GM12878 (cell line): ENCODE data around the gene BCO1. TPM values are rescaled to one million over a fixed set of nuclear protein-coding genes. Genes with fewer than 3 reads are reported as not detected.
A peak's percentile ranks its signal among the peaks of the same experiment; 100 is the strongest.

Source experiments
- ATAC-seq: fragments of 200-7000 bp; cut with Tn5 transposase; 3 replicates; pipeline ENCODE4 v1.9.1; 2020; ENCODE audit warnings: mild to moderate bottlenecking, moderate library complexity
- BruUV-seq: library from RNA; stranded (reverse); fragments of 400-500 nt; replicated peaks from 2 replicates; lab custom pipeline; 2021; lab: Mats Ljungman, UMichigan
- CTCF ChIA-PET: fragments of 300-600 bp; sonication (Branson Sonifier 250); formaldehyde crosslinking; extraction: SDS; loops from one replicate; lab custom pipeline; 2021; ENCODE audit warnings: inconsistent platforms; lab: Yijun Ruan, JAX
- POLR2A ChIA-PET: fragments of 350-600 bp; formaldehyde crosslinking; extraction: SDS; loops from one replicate; lab custom pipeline; 2021; ENCODE audit warnings: inconsistent platforms; lab: Charles Lee
- RAD21 ChIA-PET: fragments of 300-600 bp; sonication (Branson Sonifier 250); formaldehyde crosslinking; loops from one replicate; lab custom pipeline; 2023; ENCODE audit warnings: antibody characterized with exemption; ENCODE audit not compliant: unreplicated experiment; lab: Charles Lee
- SMC1A ChIA-PET: fragments of 300-600 bp; sonication (Branson Sonifier 250); formaldehyde crosslinking; loops from one replicate; lab custom pipeline; 2023; ENCODE audit not compliant: unreplicated experiment, uncharacterized antibody; lab: Charles Lee
- DNase-seq: peaks from one replicate; pipeline ENCODE4 v3.0.0-alpha.2; 2011; ENCODE audit warnings: low read depth, low spot score
- FAIRE-seq: peaks from 3 replicates; lab custom pipeline; 2011; peaks lifted over from hg19 to GRCh38; lab: Jason Lieb, UNC
- H2AFZ ChIP-seq: 2 replicates; pipeline ENCODE4 v1.6.0; 2011; ENCODE audit warnings: low read depth, low read length, control low read depth; ENCODE audit not compliant: control insufficient read depth
- H3K27ac ChIP-seq: 2 replicates; pipeline ENCODE4 v1.5.1; 2011; ENCODE audit warnings: control low read depth; ENCODE audit not compliant: control insufficient read depth, insufficient read depth
- H3K27me3 ChIP-seq, 2 experiments: replicated peaks in 1 of 2; 2 replicates each; pipeline versions ENCODE4 v1.6.0 to v1.6.1; 2011; ENCODE audit warnings: low read length in 1 of 2; ENCODE audit not compliant: control insufficient read depth in 2 of 2, insufficient read depth in 2 of 2
- H3K36me3 ChIP-seq, 2 experiments: 2 replicates each; pipeline ENCODE4 v1.5.1; 2011; ENCODE audit warnings: low read length in 1 of 2; ENCODE audit not compliant: control insufficient read depth in 2 of 2, insufficient read depth in 2 of 2
- H3K4me1 ChIP-seq: 2 replicates; pipeline ENCODE4 v1.6.1; 2011; ENCODE audit warnings: mild to moderate bottlenecking, low read length, moderate library complexity, mixed read lengths; ENCODE audit not compliant: control insufficient read depth, insufficient read depth
- H3K4me2 ChIP-seq: 2 replicates; pipeline ENCODE4 v1.6.0; 2011; ENCODE audit warnings: control low read depth; ENCODE audit not compliant: control insufficient read depth, insufficient read depth
- H3K4me3 ChIP-seq: fragments of 200-600 bp; sonication (generic); 2 replicates; pipeline ENCODE4 v1.5.1; 2016
- H3K79me2 ChIP-seq: 2 replicates; pipeline ENCODE4 v1.6.0; 2011; ENCODE audit warnings: low read length; ENCODE audit not compliant: control insufficient read depth, insufficient read depth
- H3K9ac ChIP-seq: 2 replicates; pipeline ENCODE4 v1.8.0; 2011; ENCODE audit warnings: low read length, control low read depth, mixed read lengths; ENCODE audit not compliant: control insufficient read depth, insufficient read depth
- H3K9me3 ChIP-seq: replicated peaks from 3 replicates; pipeline ENCODE4 v1.5.1; 2011; ENCODE audit warnings: mild to moderate bottlenecking, low read length; ENCODE audit not compliant: control insufficient read depth, insufficient read depth
- H4K20me1 ChIP-seq: 2 replicates; pipeline ENCODE4 v1.6.0; 2011; ENCODE audit not compliant: control insufficient read depth, insufficient read depth
- JUNB ChIP-seq: IDR thresholded peaks from 2 replicates; pipeline ENCODE4 v1.6.1; 2016; ENCODE audit warnings: antibody characterized with exemption, mild to moderate bottlenecking
- PKNOX1 ChIP-seq: fragments of 450-650 bp; IDR thresholded peaks from 2 replicates; pipeline ENCODE4 v1.6.1; 2016; ENCODE audit warnings: mild to moderate bottlenecking
- REST ChIP-seq: IDR thresholded peaks from 2 replicates; pipeline ENCODE4 v1.6.1; 2012; ENCODE audit warnings: mild to moderate bottlenecking, low read depth, low read length
- TBL1XR1 ChIP-seq: IDR thresholded peaks from 2 replicates; pipeline ENCODE4 v1.6.1; 2012; ENCODE audit warnings: low read depth, low read length, improper control_type of control experiment
- WGBS: methylation state at CpG from one replicate; pipeline ENCODE4 v1.1.6; 2016; ENCODE audit warnings: low lambda C conversion rate; ENCODE audit not compliant: insufficient replicate concordance, insufficient coverage; ENCODE audit errors: missing lambda C conversion rate; 5-methylcytosine and 5-hydroxymethylcytosine counted together
- in situ Hi-C: fragments of 300-500 bp; cut with MboI; formaldehyde crosslinking; loops from 9 replicates; pipeline ENCODE4 v1.14.3; 2018; ENCODE audit warnings: mixed read lengths
- intact Hi-C: fragments of 100-400 bp; cut with micrococcal nuclease; formaldehyde crosslinking; loops from one replicate; pipeline ENCODE4 v1.14.2; 2022; ENCODE audit not compliant: unreplicated experiment
- polyA plus RNA-seq, 11 experiments: library from polyadenylated mRNA; depleted of rRNA in 4 of 11; unstranded in 6 of 11; stranded (reverse) in 5 of 11; fragments of >200 nt; fragmentation: Nextera tagmentation in 4 of 11; fragmentation: Illumina TruSeq in 1 of 11; extraction: Ambion mirVana in 4 of 11; extraction: Trizol in 1 of 11; gene quantifications; 1 replicate in 1 of 11; 2 replicates in 10 of 11; pipeline versions ENCODE4 v1.2.1 to v1.2.3, GENCODE V29; 2011 to 2016; ENCODE audit warnings: inconsistent platforms in 2 of 11, missing spikeins in 2 of 11, low read depth in 1 of 11
- total RNA-seq, 4 experiments: library from RNA; depleted of rRNA in 3 of 4; stranded (reverse); fragments of >200 nt in 3 of 4; fragmentation: Illumina TruSeq in 1 of 4; extraction: Trizol in 1 of 4; gene quantifications; 2 replicates each; pipeline versions ENCODE4 v1.2.1 to v1.2.3, GENCODE V29; 2013 to 2021

The BCO1 gene
- total and polyA plus RNA-seq, 10 of the 15 experiments (the other 5 are each of a cell fraction or from before 2014, with no cell fraction given), result 0.09 to 0.21 (median 0.14) TPM; not detected in 7

- TF ChIP-seq REST, result no peak
- TF ChIP-seq PKNOX1, result no peak
- TF ChIP-seq, all 136 proteins: peak for 0
Observed at GRCh38 chr16:81333356-81333755, 94.9 kb downstream of the BCO1 start (continued).

GRCh38 chr16:81335669-81336068 is 97.2 kb downstream of the BCO1 start:
- Histone ChIP-seq H4K20me1 (no peaks in the 10 kb centered on the region), H2AFZ (no peak overlapping the region), H3K4me2 (no peak overlapping the region)
- ATAC-seq, result peak; percentile 74
- TF ChIP-seq JUNB (peak; percentile 89), TBL1XR1 (no peak)
- TF ChIP-seq, all 136 proteins: peak for 1
- ChIA-PET RAD21 (interaction anchor here (0.7 kb wide), 1 partner anchor 22 kb away, joined by 4 read pairs; no protein-coding TSS in a partner anchor), SMC1A (interaction anchor here (0.7 kb wide), 1 partner anchor 1481 kb away, joined by 3 read pairs; no protein-coding TSS in a partner anchor), POLR2A (interaction anchor here (0.7 kb wide), 1 partner anchor 745 kb away, joined by 3 read pairs; no protein-coding TSS in a partner anchor), CTCF (no interaction called here)
- no TSS peak for BruUV-seq
- in situ Hi-C loops (no loop called here), intact Hi-C loops (no loop called here)
- Histone ChIP-seq H3K79me2 (no peaks in the 10 kb centered on the region; the same call in 1 of the 2 replicates), H3K27ac (no peak overlapping the region), H3K9ac (no peak overlapping the region), H3K9me3 (no peaks in the 10 kb centered on the region), H3K36me3 (no peaks in the 10 kb centered on the region), H3K4me1 (peaks cover 4% of the 10 kb centered on the region), H3K27me3 (no peaks in the 10 kb centered on the region), H3K4me3 (no peak overlapping the region)
- FAIRE-seq (no peak), DNase-seq (no peak)
- WGBS, result 60% methylated on average over 4 of the region's 6 CpGs
